Skeletal muscle tissue (tissue), 4 donors: ENCODE measurements around the gene NACC2. TPM values are rescaled to one million over a fixed set of nuclear protein-coding genes. Genes with fewer than 3 reads are reported as not detected.
"Not testable (repeated sequence)": the region's sequence is repeated elsewhere in the genome, so short reads cannot be mapped to it uniquely, and the experiment has no call there.

Experiments
- H3K27ac ChIP-seq: one replicate; pipeline ENCODE4 v1.7.0; 2013; ENCODE audit warnings: mild to moderate bottlenecking, low read depth, low read length, inconsistent platforms
- H3K27me3 ChIP-seq, 3 donors: one replicate each; pipeline ENCODE4 v1.7.0; 2013; ENCODE audit warnings: low read length in 3 of 3; ENCODE audit not compliant: control insufficient read depth in 3 of 3, insufficient read depth in 3 of 3
- H3K36me3 ChIP-seq, 3 donors: one replicate each; pipeline ENCODE4 v1.7.0; 2013; ENCODE audit warnings: low read length in 3 of 3; ENCODE audit not compliant: control insufficient read depth in 3 of 3, insufficient read depth in 3 of 3
- H3K4me1 ChIP-seq, 3 donors: one replicate each; pipeline ENCODE4 v1.7.0; 2013; ENCODE audit warnings: low read length in 3 of 3, mild to moderate bottlenecking in 3 of 3; ENCODE audit not compliant: control insufficient read depth in 3 of 3, insufficient read depth in 3 of 3
- H3K4me3 ChIP-seq, 3 donors: one replicate each; pipeline ENCODE4 v1.7.0; 2013; ENCODE audit warnings: low read length in 3 of 3
- H3K9ac ChIP-seq, 3 donors: one replicate each; pipeline ENCODE4 v1.7.0; 2013; ENCODE audit warnings: low read length in 3 of 3, mild to moderate bottlenecking in 3 of 3, moderate library complexity in 2 of 3, low read depth in 1 of 3
- H3K9me3 ChIP-seq, 3 donors: one replicate each; pipeline ENCODE4 v1.7.0; 2013; ENCODE audit warnings: low read length in 3 of 3; ENCODE audit not compliant: control insufficient read depth in 3 of 3
- total RNA-seq: library from RNA; depleted of rRNA; stranded (reverse); fragments of >200 nt; gene quantifications from one replicate; pipeline ENCODE4 v1.2.3, GENCODE V29; 2014
- donor health status: Osteomylitis.

The NACC2 gene
- total RNA-seq, 1 donor from 2014 or later, result 7.3 TPM

DNA sequence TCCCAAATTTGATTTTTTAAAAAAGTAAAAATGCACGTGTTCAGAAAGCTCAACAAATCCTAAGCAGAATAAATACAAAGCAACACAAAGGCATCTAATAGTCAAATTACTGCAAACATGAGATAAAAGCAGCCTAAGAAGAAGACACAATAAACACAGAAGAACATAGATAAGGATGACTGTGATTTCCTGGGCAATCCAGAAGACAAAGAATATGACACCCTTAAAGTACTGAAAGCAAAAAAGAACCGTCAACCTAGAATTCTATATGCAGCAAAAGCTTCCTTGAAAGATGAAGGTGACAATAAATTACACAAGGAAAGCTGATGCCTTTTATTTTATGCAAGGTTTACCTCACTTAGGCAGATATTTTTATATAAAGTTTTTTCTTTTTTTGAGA is 58.2 kb downstream of the NACC2 start:
- Histone ChIP-seq H3K36me3 (peaks cover 0 to 3% (median 3%) of the 10 kb centered on the region in 3 donors), H3K4me3 (no peak overlapping the region), H3K9me3 (no peaks in the 10 kb centered on the region), H3K27me3 (no peaks in the 10 kb centered on the region), H3K27ac (no peak overlapping the region), H3K4me1 (peaks cover 0 to under 1% (median under 1%) of the 10 kb centered on the region in 3 donors), H3K9ac (no peak overlapping the region)

- peaks cover 0 to 3% (median 3%) of the 10 kb centered on the region in 3 donors for H3K4me1 ChIP-seq
- H3K9ac ChIP-seq, result no peak overlapping the region
- H3K27ac ChIP-seq, result no peak overlapping the region
- no peak overlapping the region for H3K4me3 ChIP-seq
- no peaks in the 10 kb centered on the region for H3K9me3 ChIP-seq
- H3K36me3 ChIP-seq, result peaks cover 0 to 3% (median 3%) of the 10 kb centered on the region in 3 donors
- no peaks in the 10 kb centered on the region for H3K27me3 ChIP-seq
Measured at GRCh38 chr9:136036050-136036449, 59.0 kb downstream of the NACC2 start.

GRCh38 chr9:136031741-136032730 is 63.1 kb downstream of the NACC2 start:
- no peak overlapping the region for H3K27ac ChIP-seq
- H3K4me1 ChIP-seq, result peaks cover 14 to 23% (median 20%) of the 10 kb centered on the region in 3 donors
- H3K36me3 ChIP-seq, result no peaks in the 10 kb centered on the region
- H3K9ac ChIP-seq, result no peak overlapping the region
- H3K27me3 ChIP-seq, result no peaks in the 10 kb centered on the region
- H3K9me3 ChIP-seq, result no peaks in the 10 kb centered on the region
- no peak overlapping the region for H3K4me3 ChIP-seq

GRCh38 chr9:136031094-136031493 is 64.0 kb downstream of the NACC2 start:
- Histone ChIP-seq H3K4me3 (no peak overlapping the region), H3K27ac (no peak overlapping the region), H3K9ac (no peak overlapping the region)

GRCh38 chr9:136029556-136029955 is 65.5 kb downstream of the NACC2 start:
- Histone ChIP-seq H3K4me3 (no peak overlapping the region), H3K27ac (no peak overlapping the region), H3K4me1 (peaks cover 20 to 34% (median 30%) of the 10 kb centered on the region in 3 donors), H3K9me3 (no peaks in the 10 kb centered on the region), H3K27me3 (no peaks in the 10 kb centered on the region), H3K36me3 (no peaks in the 10 kb centered on the region), H3K9ac (no peak overlapping the region)

More at GRCh38 chr9:136031094-136031493, 64.0 kb downstream of the NACC2 start:
- no peaks in the 10 kb centered on the region for H3K9me3 ChIP-seq
- no peaks in the 10 kb centered on the region for H3K36me3 ChIP-seq
- H3K4me1 ChIP-seq, result peaks cover 14 to 27% (median 23%) of the 10 kb centered on the region in 3 donors
- no peaks in the 10 kb centered on the region for H3K27me3 ChIP-seq

DNA sequence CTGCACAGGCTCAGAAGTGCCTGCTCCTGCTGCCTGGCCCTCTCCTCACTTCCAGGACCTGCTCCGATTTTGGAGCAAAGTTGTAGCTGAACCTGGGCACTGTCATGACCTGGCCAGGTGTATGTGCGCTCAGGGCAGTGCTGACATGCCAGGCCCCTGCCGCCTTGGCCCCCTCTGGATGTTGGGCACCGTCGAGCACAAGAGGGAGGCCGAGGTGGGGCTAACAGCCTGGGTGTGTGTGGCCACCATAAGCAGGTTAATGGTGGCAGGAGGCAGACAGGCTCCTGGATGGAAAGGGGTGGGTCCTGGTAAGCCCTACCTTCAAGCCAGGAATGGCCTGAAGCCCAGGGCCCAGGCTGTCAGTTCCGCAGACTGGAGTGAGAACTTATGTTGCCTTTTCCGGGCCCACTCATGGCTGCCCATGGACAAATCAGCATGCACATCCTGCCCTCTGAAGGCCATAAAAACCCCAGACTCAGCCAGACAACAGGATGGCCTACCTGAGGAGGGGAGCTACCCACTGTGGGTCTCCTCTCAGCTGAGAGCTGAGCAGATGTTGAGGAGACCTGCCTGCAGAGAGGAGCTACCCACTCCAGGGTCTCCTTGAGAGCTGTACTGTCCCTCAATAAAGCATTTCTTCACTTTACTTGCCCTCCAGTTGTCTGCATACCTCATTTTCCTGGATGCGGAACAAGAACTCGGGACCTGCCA is 66.2 kb downstream of the NACC2 start:
- no peaks in the 10 kb centered on the region for H3K36me3 ChIP-seq
- no peaks in the 10 kb centered on the region for H3K27me3 ChIP-seq
- peaks cover 26 to 40% (median 35%) of the 10 kb centered on the region in 3 donors for H3K4me1 ChIP-seq
- H3K4me3 ChIP-seq, result no peak overlapping the region
- no peak overlapping the region for H3K27ac ChIP-seq
- no peak overlapping the region for H3K9ac ChIP-seq
- H3K9me3 ChIP-seq, result no peaks in the 10 kb centered on the region

DNA sequence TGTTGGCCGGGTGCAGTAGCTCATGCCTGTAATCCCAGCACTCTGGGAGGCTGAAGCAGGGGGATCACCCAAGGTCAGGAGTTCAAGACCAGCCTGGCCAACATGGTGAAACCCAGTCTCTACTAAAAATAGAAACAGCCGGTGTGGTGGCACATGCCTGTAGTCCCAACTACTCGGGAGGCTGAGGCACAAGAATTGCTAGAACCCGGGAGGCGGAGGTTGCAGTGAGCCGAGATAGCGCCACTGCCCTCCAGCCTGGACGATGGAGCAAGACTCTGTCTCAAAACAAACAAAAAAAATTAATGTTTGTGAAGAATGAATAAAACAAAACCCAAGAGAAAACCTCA is 68.2 kb downstream of the NACC2 start:
- H3K27me3 ChIP-seq, H3K36me3 ChIP-seq, H3K4me3 ChIP-seq, H3K27ac ChIP-seq, H3K9me3 ChIP-seq, H3K9ac ChIP-seq: not testable (repeated sequence)
- H3K4me1 ChIP-seq, result peaks cover 32 to 56% (median 47%) of the 10 kb centered on the region in 3 donors

DNA sequence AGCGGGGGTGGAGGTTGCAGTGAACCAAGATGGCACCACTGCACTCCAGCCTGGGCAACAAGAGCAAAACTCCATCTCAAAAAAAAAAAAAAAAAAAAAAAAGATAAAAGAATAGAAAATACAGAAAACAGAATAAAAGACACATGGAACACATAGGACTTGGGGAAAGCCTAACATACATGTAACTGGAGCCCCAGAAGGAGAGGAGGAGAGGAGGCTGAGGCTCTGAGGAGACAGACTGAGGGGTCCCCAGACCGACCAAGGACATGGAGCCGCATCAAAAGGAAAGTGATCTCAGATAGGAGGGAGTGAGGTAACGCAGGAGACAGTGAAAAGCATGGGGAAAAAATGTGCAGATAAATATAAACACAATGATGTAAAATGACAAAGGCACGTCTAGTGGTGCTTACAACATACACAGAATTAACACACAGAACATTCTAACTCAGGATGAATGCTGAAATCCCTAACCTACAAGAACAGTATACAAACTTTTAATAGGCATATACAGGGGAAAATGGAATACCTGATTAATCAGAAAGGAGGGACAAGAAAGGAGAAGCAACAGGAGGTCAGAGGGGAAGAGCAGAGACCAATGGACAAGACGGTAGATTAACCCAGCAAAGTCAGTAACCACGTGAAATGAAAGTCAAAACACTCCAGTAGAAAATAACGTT is 68.7 kb downstream of the NACC2 start:
- Histone ChIP-seq H3K9ac (no peak overlapping the region), H3K27ac (no peak overlapping the region), H3K27me3 (no peaks in the 10 kb centered on the region), H3K4me1 (peaks cover 28 to 61% (median 49%) of the 10 kb centered on the region in 3 donors), H3K4me3 (no peak overlapping the region), H3K36me3 (no peaks in the 10 kb centered on the region), H3K9me3 (no peaks in the 10 kb centered on the region)

DNA sequence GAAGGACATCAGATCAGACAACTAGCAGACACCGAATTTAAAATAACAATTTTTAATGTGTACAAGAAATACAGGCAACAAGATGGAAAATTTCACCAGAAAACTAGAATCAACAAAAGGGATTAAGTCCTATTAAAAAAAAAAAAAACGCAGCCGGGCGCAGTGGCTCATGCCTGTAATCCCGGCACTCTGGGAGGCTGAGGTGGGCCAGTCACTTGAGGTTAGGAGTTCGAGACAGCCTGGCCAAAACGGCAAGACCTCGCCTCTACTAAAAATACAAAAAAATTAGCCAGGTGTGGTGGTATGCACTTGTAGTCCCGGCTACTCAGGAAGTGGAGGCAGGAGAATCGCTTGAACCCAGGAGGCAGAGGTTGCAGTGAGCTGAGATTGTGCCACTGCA is 69.6 kb downstream of the NACC2 start:
- no peak overlapping the region for H3K27ac ChIP-seq
- H3K27me3 ChIP-seq, result no peaks in the 10 kb centered on the region
- peaks cover 28 to 61% (median 51%) of the 10 kb centered on the region in 3 donors for H3K4me1 ChIP-seq
- H3K9ac ChIP-seq, result no peak overlapping the region
- H3K9me3 ChIP-seq, result no peaks in the 10 kb centered on the region
- H3K36me3 ChIP-seq, result no peaks in the 10 kb centered on the region
- H3K4me3 ChIP-seq, result no peak overlapping the region
